ENCODE results near the gene LIPA. TPM values are rescaled to one million over a fixed set of nuclear protein-coding genes. Genes with fewer than 3 reads are reported as not detected.
"Not testable (repeated sequence)": the region's sequence is repeated elsewhere in the genome, so short reads cannot be mapped to it uniquely, and the experiment has no call there.

The LIPA gene
- polyA plus RNA-seq, 12 donors: 26.3 to 55.7 (median 38.9) TPM; not detected in 1

DNA sequence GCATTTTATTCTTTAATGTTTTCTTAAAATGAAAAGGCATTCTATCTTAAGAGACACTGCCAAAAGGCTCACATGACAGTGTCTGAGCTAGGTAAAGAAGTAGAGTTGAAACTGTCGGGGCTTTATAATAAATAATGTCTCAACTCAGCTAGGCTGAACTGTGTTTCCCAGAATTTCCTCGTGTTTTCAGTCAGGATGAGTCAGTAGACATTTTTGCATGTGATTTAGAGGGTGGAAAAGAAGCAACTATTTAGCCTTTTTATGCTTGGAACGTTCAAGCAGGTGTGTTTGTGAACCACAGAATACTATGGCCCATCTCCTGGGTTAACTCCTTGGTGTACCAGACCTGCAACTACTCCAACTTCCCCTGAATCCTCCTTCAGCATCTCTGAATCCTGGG lies 23.4 kb upstream of the LIPA start:
- DNase-seq: no peak

GRCh38 chr10:89273680-89274079 lies 22.1 kb upstream of the LIPA start:
- no peak for DNase-seq

GRCh38 chr10:89271532-89271931 lies 20.0 kb upstream of the LIPA start:
- DNase-seq: no peak

- no peak for DNase-seq
Measured at GRCh38 chr10:89270153-89270483, 18.5 kb upstream of the LIPA start.

GRCh38 chr10:89269433-89270152 lies 18.0 kb upstream of the LIPA start:
- DNase-seq: no peak

GRCh38 chr10:89266721-89267453 lies 15.3 kb upstream of the LIPA start:
- no peak for DNase-seq

DNA sequence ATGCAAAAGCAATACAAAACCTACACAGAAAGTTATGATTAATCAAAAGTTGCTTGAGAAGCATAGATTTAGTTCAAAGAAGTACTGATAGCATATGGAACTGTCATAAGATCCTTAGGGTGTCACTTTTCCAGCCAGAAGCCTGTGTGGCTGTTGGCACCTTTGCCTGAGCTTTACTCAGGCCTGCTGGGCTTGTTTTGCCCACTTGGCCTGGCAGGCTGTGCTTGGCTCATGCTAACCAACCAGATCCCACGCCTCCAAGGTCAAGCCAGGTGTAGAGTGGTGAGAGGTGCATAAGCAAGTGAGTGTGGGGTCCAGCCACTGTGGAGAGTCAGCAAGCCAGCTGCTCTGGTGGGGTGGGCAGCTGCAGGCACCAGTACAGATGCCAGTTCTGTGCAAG lies 12.0 kb upstream of the LIPA start:
- no peak for DNase-seq

DNA sequence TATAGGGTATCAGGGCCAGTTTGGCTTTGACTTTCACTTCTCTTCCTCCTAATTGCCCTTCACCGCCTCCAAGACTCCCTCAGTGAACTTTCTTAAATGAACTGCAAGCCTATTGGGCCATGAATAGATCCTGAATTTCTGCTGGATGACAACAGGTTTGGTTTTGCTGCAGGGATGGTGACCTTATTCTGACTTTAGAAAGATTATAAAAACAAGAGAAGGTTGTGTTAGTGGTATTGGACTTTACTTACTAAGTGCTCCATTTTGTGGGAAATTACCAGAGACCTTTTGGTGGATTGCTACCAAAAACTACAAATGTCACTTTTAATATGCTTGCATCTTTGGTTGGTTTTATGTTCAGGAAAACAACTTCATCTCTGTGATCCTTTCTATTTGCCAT lies 11.5 kb upstream of the LIPA start:
- no peak for DNase-seq

DNA sequence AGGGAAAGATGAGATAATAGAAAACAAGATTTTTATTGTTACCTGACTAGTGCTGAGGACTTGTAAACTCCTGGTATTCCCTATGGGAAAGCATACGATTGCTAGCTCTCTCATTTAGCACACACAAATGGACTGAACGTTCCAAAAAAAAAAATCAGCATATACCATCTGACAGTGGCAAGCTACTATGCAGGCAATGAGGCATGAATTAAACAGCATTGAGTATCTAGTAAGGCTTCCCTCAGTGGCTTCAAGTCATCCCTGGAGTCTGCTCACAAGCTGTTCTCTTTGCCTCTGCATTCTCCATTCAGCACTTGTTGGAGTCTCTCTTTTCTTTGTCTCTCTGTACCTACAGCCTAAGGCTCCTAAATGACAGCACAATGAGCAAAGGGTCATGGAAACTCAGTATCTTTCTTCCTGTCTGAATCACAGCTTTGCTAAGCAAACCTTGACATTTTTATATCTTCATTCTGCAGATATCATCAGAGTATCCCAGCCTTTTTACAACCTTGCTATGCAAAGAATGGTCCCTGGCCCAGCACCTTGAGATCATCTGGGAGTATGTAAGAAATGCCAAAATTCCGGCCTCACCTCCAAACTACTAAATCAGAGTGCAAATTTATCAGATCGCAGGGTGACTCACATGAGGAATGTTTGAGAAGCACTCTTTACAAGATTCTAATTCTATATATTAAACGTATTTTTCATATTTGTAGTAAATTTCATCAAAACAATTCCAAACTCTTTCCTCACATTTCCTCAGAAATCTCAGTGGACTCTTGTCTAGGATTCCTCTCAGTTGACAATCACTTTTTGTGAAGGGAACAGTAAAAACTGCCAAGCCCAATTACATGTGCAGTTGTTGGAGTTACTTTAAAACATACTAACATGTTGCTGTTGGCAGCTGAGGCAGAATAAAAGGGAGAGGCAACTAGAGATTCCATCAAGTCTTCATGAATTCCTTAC lies 10.8 kb upstream of the LIPA start:
- DNase-seq: peak; percentile 51

DNA sequence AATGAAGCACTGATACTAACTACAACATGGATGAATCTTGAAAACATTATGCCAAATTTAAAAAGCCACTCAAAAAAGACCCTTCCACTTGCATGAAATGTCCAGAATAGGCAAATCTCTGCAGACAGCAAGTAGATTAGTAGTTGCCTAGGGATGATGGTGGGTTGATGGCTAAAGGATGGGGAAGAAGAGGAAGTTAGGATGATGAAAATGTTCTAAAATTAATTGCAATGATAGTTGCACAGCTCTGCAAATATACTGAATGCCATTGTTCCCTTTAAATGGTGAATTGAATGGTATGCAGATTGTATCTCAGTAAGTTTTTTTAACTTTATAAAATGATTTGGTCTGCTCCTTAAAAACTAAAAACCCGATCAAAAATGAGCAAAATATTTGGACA lies 7.3 kb upstream of the LIPA start:
- no peak for DNase-seq

DNA sequence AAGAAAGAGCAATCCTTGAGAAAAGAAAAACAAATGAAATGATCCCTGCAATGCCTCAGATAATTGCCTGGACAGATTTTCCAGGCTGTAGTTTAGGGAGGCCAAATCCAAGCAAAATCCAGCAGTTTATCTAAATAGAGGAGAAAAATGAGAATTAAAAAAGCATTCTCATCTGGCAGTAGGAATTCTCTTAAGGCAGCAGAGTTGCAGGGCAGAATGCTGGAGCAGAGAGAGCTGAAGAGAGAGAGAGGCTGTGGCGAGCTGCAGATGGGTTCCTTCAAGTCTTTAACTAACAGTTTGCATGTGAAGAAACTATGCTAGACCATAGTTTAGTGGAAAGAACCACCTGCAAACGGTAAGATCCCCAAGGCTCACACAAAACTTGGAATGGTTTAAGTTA lies 6.0 kb upstream of the LIPA start:
- peak; percentile 55 for DNase-seq

GRCh38 chr10:89256962-89257361 lies 5.4 kb upstream of the LIPA start:
- no peak for DNase-seq

DNA sequence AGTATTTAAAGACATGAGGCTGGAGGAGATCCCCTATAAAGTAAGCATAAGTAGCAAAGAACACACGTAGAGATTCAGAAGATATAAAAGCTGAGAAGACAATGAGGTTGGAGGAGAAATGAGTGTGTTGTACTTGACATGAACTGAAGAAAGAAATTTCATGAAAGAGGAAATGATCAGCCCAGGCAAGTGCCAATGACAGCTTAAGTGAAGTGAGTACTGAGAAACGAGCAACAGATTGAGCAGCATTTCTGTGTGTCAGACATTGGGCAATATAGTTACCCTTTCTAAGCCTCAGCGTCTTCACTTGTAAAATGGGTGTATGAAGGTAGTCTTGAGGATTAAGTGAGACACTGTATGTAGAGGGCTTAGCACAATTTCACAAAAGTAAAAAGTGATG lies 4.8 kb upstream of the LIPA start:
- no peak for DNase-seq

- DNase-seq: no peak
Measured at GRCh38 chr10:89255793-89256192, 4.2 kb upstream of the LIPA start.

- DNase-seq: not testable (repeated sequence)
Measured at GRCh38 chr10:89255091-89255579, 3.6 kb upstream of the LIPA start.

DNA sequence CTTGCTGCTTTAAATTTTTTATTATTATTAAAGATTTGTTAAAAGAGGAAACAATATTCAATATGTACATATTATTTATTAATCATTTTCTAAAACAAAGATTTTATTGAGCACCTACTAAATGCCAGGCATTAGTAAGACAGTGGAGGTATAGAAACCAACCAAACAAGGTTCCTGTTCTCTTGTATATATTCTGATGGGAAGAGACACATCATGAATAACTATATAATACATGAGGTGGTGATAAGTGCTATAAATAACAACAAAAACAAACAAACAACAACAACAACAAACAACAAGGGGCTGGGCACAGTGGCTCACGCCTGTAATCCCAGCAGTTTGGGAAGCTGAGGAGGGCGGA lies 630 bp upstream of the LIPA start:
- no peak for DNase-seq

- DNase-seq: no peak
Measured at GRCh38 chr10:89250865-89251408, 638 bp downstream of the LIPA start.

GRCh38 chr10:89248990-89249389 lies 2.6 kb downstream of the LIPA start:
- DNase-seq: no peak

- not testable (repeated sequence) for DNase-seq
Measured at GRCh38 chr10:89247623-89248022, 4.0 kb downstream of the LIPA start.

DNA sequence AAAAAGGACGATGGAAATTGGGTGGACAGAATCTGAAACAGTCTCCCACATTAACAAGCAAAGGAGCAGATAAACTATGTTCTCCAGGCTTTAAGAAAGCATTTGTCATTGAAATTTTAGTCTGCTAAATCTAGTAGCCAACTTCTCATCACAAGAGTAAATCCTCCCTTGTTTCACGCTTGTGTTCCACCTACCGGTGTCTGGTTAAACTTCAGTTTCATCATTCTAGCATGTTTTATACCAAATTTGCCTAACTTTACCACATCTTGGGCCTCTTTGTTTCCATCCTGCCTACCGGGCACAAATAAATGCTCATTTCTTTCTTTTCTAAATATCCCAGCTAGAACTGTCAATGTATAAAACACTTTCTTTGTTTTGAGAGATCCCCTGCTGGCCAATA lies 5.8 kb downstream of the LIPA start:
- DNase-seq: no peak

DNA sequence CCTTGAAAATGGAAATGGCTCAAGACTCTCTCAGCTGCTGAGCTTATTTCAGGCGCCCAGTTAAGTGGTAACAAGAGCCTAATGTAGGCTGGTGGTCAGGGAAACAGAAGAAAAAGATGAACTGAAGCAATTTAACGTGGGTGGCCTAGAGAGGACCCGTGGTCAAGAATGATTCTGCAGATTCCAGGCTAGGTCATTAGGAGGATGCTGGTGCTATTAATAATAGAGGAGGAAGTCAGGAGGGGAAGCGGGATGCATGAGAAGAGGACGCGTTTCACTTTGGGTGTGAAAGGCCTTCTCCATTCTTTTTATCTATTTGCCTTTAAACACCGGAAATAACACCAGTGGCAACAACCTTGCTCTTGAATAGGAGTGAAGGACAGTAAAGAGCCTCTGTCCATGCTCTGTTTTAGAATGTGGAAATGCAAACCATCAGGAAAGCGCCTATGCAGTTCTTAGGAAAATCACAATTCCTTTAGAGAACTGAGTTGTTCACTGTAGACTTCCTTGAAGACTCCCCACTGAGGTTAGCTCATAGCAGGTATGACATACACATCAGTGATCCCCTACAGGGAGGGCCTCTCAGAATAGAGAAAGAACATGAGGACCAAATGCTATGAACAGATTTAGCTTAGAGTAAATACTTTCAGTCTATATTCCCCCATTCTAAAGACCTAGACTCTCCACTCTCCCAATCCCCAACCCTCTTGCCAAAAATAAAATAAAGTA lies 8.6 kb downstream of the LIPA start:
- no peak for DNase-seq

GRCh38 chr10:89242345-89242684 lies 9.3 kb downstream of the LIPA start:
- DNase-seq: no peak

Measured in muscle of arm (tissue), 12 donors.